Testis (tissue), 2 donors: ENCODE results near the gene GUCA1A.

Experiments used
- CTCF ChIP-seq, 3 experiments: fragments of 450-650 bp in 2 of 3; fragments of 200-600 bp in 1 of 3; sonication (generic) in 1 of 3; IDR thresholded peaks; one replicate each; pipeline ENCODE4 v1.5.1; 2016 to 2019; ENCODE audit warnings: antibody characterized with exemption in 3 of 3, mild to moderate bottlenecking in 2 of 3, moderate library complexity in 1 of 3
- POLR2A ChIP-seq: fragments of 450-650 bp; IDR thresholded peaks from one replicate; pipeline ENCODE4 v1.6.1; 2017; ENCODE audit warnings: antibody characterized with exemption, mild to moderate bottlenecking, moderate library complexity

- TF ChIP-seq CTCF (IDR thresholded peaks at IDR 0.05) (no peak), POLR2A (no peak)
These were observed 18.5 kb upstream of the GUCA1A start for GRCh38 chr6:42154461-42155209.
